CD4-positive, alpha-beta T cell treated with Interferon alpha-2 for 1 hour (primary cell): ENCODE data around the gene LRRC61.
"Not testable (repeated sequence)": the region's sequence is repeated elsewhere in the genome, so short reads cannot be mapped to it uniquely, and the experiment has no call there.

Experiments
- DNase-seq, 2 donors: peaks; one replicate each; pipeline ENCODE4 v3.0.0-alpha.2; 2020 to 2022

The LRRC61 gene

DNA sequence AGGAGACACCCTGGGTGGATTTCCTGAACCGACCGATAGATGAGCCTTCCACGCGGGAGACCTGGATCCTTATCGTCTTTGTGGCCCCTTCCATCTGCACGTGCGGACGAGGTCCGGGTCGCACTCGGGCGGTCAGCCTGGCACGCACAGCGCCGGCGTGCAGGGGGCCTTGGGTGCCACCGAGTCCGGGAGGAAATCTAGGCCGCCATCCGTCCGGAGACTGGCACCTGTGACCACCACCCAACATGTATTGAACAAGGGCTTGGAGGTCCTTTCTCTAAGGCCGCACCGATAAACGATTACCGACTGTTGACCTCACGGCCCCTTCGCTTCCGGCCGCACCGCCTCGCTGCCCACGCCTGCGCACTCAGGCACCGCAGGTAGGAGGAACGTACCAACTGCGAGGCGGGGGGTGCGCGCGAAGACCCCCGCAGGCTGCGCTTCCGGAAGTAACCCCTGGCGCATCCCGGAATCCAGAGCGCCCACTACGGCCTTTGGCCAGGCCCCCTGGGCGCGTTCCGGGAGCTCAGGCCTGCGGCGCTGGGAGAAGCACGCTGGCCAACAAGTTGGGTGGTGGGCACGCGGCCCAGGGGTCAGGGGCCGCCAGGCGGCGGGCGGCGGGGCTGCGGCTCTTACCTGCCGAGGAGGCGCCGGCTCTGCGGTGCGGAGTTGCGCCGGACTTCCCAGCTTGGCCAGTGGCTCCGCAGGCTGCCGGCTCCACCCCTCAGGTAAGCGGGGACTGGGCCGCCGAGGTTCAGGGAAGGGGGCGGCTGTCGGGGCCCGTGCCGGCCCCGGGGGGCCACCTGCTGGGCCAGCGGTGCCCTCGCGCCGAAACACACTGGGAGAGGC lies at the start of gene LRRC61, which contains the start of gene ACTR3C:
LRRC61 (plus strand) TSS at position 523 of the 849 bp plus-strand sequence. CDS start 13,507 bp downstream, outside the sequence.
ACTR3C (minus strand) TSS at position 713 of the 849 bp plus-strand sequence. CDS start 28,249 bp downstream, outside the sequence.
- peak; percentile 53 to 72 for DNase-seq

GRCh38 chr7:150276132-150276695 lies 46.9 kb upstream of the LRRC61 start:
- DNase-seq, result peak; percentile 23 to 52

- DNase-seq, result not testable (repeated sequence)
Measured at GRCh38 chr7:150278383-150278782, 44.8 kb upstream of the LRRC61 start.

DNA sequence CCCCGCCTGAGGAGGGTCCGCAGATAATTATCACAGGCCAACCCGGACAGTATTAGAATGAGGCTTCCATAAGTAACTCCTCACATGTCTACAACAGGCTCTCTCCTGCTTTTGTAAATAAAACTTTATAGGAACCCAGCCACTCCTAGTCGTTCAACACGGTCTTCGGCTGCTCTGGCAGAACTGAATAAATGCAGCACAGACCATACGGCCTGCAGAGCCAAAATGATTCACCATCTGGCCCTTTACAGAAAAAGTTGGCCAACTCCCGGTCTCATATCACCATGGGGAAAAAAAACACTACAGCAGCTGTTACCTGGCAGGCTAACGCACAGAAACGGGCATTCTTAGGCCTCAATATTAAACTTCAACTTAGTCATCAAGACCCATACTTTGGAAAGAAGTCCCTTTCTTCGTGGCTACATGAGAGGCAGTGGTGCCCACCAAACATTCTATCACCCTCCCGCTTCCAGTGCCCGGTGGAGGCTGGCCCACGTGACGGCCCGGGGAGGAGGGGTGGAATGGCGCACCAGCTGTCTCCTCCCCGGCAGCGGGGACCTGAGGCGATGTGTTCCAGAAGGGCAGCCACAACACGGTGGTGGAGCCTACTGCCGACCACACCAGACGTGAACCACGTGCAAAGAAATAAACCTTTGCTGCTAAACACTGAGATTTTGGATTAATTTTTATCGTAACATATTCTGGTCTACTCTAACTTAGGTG lies 41.3 kb upstream of the LRRC61 start:
- DNase-seq, result not testable (repeated sequence)

GRCh38 chr7:150283111-150283510 lies 40.0 kb upstream of the LRRC61 start:
- DNase-seq, result not testable (repeated sequence)

DNA sequence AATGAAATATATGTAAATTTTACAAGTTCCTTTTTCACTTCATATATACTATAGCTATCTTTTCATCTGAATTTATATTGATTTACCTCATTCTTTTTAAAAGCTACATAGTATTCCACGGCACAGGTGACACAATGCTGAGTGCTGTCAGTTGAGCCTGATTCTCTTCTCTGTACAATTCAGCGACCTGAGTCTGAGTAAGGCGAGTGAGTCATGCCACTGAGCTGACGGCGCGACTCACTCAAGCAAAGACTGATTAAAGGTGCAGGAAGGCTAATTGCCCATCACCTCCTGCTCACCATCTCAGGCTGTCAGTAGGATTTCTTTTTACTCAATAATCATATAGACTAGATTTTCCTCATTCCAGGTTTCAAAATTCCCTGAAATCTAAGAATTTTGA lies 39.5 kb upstream of the LRRC61 start:
- not testable (repeated sequence) for DNase-seq

DNA sequence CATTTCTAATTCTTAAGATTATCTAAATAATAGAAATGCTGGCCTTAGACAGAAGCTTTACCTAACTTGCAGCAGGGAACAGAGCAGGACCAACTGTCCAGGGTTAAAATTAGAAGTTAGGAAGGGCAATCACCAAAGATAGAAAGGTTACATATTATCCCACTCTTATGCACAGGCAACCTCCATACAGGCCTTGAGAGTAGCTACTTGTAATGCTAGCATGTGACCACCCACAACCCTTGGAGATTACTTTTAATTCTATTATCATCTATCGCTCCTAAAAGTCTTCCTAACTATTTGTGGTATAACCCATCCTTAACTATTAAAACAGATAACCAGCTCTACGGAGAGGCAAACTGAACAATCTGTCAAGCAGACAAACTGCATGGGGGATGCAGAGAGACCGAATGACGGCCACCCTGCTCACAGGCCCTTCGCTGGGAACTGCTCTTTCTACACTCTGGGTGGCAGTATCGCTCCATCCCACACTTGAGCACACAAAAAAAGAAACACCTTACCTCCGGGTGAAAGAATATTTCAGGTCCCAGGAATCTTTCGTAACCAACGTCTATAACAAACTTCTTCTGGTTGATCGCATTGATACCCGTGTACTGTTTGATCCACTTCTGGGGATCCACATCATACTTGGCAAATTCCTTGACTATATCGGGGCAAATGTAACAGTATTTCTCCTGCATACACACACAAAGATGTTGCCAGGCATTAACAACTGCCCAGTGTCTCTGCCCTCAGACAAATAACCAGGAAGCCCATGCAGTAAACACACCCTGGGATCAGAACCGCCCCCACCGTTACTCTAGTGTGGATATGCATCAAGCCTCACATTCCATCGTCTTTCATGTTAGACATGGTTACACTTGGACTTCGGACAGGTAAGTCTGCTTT lies 37.1 kb upstream of the LRRC61 start:
- peak; percentile 8 to 55 for DNase-seq

DNA sequence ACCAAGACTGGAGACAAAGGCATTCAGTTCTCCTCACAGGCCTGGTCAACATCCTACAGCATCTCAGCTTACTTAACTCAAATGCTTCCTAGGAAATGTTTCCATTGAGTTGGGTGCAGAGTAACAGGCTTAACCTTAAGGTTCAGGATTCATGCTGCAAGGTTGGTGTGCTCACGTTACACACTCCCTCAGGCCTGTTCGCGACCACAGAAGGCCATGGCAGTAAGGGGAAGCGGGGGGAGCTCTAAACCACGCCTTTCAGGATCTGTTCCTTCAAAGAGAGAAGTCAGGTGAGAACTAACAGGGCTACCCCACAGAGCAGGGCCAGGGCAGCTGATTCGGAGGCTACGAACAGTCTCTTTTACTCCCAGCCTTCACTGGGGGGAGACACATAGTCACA lies 35.3 kb upstream of the LRRC61 start:
- DNase-seq, result not testable (repeated sequence)

- DNase-seq, result not testable (repeated sequence)
Measured at GRCh38 chr7:150288816-150289215, 34.3 kb upstream of the LRRC61 start.

DNA sequence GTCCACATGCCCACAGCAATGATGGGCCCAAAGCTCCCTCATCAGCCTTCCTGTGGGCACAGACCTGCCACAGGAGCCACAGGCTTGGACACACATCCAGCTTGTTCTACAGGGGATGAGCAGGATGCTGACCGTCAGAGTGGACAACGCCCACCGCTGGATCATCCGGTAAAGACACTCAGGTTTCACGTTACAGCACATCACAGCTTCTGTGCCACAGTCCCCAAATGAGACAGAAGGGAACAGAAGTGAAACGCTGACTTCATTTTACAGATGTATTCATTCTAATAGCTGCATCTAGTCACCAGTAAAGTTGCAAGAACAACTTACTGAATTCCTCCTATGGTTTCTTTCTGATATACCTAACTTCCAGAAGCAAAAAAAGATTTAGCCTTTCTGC lies 32.8 kb upstream of the LRRC61 start:
- DNase-seq, result not testable (repeated sequence)

- DNase-seq, result not testable (repeated sequence)
Measured at GRCh38 chr7:150295027-150295426, 28.1 kb upstream of the LRRC61 start.

DNA sequence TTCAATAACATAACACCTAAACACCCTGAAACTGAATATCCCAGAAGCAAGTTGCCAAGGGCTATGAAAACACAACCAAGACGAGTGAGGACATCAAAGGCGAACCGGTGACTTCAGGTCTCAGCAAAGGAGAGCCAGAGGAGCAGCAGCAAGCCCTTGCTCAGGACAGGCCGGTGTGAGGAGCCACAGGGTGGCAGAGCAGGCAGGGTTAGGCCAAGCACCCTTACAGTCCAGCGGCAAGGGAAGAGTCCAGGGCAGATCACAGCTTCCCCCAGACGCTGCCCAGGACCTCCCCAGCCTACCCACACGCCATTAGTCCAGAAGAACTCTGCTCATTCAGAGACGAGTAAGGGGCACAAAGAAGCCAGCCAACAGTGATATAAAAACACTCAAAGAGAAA lies 27.5 kb upstream of the LRRC61 start:
- not testable (repeated sequence) for DNase-seq

GRCh38 chr7:150296802-150297201 lies 26.4 kb upstream of the LRRC61 start:
- DNase-seq, result not testable (repeated sequence)

DNA sequence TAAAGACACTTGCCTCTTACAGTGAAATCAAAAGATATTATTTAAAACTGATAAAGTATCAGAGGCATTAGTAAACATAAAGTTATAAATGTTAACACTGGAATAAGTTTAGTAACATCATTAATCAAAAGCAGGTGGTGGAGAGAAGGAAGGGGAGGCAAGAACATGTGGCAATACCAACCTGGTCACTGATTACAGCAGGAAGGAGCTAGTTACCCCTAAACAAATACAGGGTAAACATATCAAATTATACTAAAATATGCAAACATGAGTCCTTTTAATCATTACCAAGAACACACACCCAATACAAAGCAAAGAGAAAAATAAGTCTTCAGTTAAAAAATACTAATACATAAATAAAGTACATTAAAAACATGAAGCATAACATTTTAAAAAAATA lies 25.2 kb upstream of the LRRC61 start:
- not testable (repeated sequence) for DNase-seq

GRCh38 chr7:150302908-150303310 lies 20.2 kb upstream of the LRRC61 start:
- DNase-seq, result not testable (repeated sequence)

DNA sequence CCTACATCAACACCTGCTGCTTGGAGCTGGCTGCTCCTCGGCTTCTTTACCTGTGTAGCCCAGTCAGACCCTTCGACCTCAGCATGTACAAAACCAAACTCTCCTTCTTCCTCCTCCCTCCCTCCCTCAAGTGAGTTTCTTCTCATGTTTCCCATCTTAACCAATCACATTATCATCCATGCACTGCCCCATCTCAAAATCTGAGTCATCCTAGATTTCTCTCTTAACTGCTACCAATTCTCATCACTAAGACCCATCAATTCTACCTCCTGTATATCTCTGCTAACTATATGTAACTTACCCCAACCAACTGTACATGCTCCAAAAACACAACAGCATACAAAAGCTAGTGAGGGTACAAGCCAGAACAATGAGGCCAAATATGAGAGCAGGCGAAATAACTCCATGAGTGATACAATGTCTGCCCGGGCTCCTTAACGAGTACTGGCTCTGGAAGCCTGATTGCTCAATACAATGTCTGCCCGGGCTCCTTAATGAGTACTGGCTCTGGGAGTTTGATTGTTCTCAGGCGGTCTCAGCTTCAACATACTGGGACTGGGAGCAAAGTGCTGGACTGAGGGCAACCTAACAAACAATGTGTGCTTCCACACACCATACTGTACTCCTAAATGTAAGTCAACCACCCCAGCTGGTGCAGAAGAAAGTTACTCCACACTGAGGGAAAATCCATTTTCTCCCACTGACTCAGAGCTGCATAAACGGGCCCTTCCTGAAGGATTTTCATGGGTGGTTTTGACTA lies 18.5 kb upstream of the LRRC61 start:
- DNase-seq, result not testable (repeated sequence)

- not testable (repeated sequence) for DNase-seq
Measured at GRCh38 chr7:150305259-150305902, 17.8 kb upstream of the LRRC61 start.

- DNase-seq, result not testable (repeated sequence)
Measured at GRCh38 chr7:150305903-150306284, 17.3 kb upstream of the LRRC61 start.

- not testable (repeated sequence) for DNase-seq
Measured at GRCh38 chr7:150306377-150306776, 16.8 kb upstream of the LRRC61 start.

- no peak for DNase-seq
Measured at GRCh38 chr7:150307129-150307528, 16.0 kb upstream of the LRRC61 start.

GRCh38 chr7:150307904-150308303 lies 15.3 kb upstream of the LRRC61 start:
- DNase-seq, result no peak
